ENCODE measurements around the gene SAMD11.
A peak's percentile ranks its signal among the peaks of the same experiment; 100 is the strongest.
"Not testable (repeated sequence)": the region's sequence is repeated elsewhere in the genome, so short reads cannot be mapped to it uniquely, and the experiment has no call there.

Gene SAMD11

DNA sequence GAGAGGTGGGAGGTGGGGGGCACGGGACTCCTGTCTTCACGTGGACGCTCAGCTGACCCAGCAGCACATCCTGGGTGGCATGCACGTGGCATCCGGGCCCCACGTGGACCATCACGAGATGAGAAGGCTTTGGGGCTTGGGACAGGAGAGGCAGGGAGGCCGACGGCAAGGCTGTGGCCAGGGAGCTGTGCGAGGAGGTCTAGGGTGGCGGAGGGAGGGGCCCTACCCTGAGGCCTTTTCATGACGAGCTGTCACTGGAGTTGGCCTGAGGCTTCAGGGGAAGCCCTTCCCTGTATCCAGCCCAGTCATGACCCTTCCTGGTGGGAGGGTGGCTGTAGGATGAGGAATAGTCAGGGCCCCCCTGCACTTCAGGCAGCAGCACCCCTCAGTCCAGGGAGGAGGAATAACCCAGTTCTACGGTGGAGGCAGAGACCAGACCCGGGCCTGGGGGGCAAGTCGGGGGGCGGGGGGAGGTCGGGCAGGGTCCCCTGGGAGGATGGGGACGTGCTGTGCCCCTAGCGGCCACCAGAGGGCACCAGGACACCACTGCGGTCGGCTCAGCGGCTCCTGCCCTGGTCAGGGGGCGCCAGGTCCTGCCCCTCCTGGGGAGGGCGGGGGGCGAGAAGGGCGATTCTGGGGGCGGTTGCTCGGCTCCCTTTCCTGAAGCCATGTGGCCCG lies 60.2 kb downstream of the SAMD11 start:
- H3K4me3 Mint-ChIP-seq: no peak overlapping the region
- H3K27ac Mint-ChIP-seq: no peak overlapping the region
- H3K36me3 Mint-ChIP-seq (ENCODE audit: low read depth): no peaks in the 10 kb centered on the region
- H3K4me1 Mint-ChIP-seq: no peaks in the 10 kb centered on the region
- H3K27me3 Mint-ChIP-seq: peaks cover 27% of the 10 kb centered on the region
- ATAC-seq (peak; percentile 50), DNase-seq (peak; percentile 78)
- no peaks in the 10 kb centered on the region for H3K9me3 Mint-ChIP-seq

DNA sequence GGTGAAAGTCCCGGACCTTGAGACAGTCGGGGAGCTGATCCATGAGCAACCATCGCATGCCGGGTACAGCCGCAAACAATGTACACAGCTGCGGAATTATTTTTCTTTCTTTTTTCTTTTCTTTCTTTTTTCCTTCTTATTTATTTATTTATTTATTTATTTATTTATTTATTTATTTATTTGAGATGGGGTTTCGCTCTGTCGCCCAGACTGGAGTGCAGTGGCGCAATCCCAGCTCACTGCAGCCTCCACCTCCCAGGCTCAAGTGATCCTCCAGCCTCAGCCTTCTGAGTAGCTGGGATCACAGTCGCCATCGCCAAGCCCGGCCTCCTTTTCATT lies 60.7 kb downstream of the SAMD11 start:
- Mint-ChIP-seq H3K36me3 (ENCODE audit: low read depth) (no peaks in the 10 kb centered on the region), H3K9me3 (no peaks in the 10 kb centered on the region), H3K27ac (no peak overlapping the region), H3K27me3 (peaks cover 33% of the 10 kb centered on the region), H3K4me1 (no peaks in the 10 kb centered on the region), H3K4me3 (no peak overlapping the region)
- ATAC-seq (no peak), DNase-seq (no peak)

DNA sequence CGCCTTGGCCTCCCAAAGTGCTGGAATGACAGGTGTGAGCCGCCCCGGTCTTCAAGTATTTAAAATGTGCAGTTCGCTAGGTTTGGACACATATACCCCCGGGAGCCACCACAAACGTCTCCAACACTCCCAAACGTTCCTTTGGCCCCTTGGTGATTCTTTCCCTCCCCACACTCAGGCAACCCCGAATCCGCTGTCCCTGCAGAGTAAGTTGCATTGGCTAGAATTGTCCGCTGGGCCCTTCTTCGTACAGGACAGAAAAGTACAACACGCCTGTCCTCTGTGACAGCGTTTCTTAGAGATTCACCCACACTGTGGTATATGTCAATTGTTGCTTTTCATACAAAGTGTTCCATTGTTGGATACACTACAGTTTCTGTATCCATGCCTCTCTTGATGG lies 61.4 kb downstream of the SAMD11 start:
- Mint-ChIP-seq H3K36me3 (ENCODE audit: low read depth) (no peaks in the 10 kb centered on the region), H3K9me3 (no peaks in the 10 kb centered on the region), H3K4me3 (no peak overlapping the region), H3K4me1 (no peaks in the 10 kb centered on the region), H3K27ac (no peak overlapping the region), H3K27me3 (peaks cover 37% of the 10 kb centered on the region)
- no peak for DNase-seq
- ATAC-seq: no peak

DNA sequence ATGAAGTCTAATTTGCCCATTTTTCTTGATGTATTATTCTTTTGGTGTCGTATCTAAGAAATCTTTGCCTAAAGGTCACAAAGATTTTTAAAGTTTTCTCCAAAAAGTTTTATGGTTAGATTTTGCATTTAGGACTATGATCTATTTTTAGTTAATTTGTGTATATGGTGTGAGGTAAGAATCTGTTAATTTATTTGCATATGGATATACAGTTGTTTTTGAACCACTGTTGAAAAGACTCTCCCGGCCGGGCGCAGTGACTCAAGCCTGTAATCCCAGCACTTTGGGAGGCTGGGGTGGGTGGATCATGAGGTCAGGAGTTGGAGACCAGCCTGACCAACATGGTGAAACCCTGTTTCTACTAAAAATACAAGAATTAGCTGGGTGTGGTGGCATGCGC lies 64.3 kb downstream of the SAMD11 start:
- not testable (repeated sequence) for ATAC-seq; DNase-seq; H3K27ac Mint-ChIP-seq; H3K36me3 Mint-ChIP-seq (ENCODE audit: low read depth); H3K9me3 Mint-ChIP-seq; H3K4me3 Mint-ChIP-seq
- H3K4me1 Mint-ChIP-seq: peaks cover 16% of the 10 kb centered on the region
- peaks cover 39% of the 10 kb centered on the region for H3K27me3 Mint-ChIP-seq

DNA sequence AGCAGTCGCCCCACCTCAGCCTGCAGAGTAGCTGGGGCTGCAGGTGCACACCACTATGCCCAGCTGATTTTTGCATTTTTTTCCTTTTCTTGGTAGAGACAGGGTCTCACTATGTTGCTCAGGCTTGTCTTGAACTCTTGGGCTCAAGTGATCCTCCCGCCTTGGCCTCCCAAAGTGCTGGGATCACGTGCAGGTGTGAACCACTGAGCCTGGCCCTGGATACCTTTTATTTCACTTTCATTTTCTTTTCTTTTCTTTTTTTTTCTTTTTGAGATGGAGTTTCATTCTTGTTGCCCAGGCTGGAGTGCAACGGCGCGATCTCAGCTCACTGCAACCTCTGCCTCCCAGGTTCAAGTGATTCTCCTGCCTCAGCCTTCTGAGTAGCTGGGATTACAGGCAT lies 67.6 kb downstream of the SAMD11 start:
- H3K4me3 Mint-ChIP-seq; ATAC-seq; DNase-seq; H3K36me3 Mint-ChIP-seq (ENCODE audit: low read depth); H3K27ac Mint-ChIP-seq; H3K9me3 Mint-ChIP-seq: not testable (repeated sequence)
- Mint-ChIP-seq H3K27me3 (peaks cover 42% of the 10 kb centered on the region), H3K4me1 (peaks cover 23% of the 10 kb centered on the region)

DNA sequence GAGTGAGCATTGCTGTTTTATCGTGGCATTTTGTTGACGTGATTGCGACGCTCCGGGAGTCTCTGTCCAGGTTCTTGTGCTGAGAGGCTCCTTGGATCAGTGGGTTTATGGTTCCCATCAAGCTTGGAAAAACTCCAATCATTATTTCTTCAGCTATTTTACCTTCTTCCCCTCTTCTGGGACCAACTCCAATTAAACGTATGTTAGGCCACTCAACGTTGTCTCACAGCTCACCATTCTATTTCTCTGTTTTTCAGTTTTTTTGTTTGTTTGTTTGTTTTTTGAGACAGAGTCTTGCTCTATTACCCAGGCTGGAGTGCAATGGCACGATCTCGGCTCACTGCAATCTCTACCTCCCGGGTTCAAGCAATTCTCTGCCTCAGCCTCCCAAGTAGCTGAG lies 68.2 kb downstream of the SAMD11 start:
- ATAC-seq (no peak), DNase-seq (no peak)
- H3K36me3 Mint-ChIP-seq (ENCODE audit: low read depth): no peaks in the 10 kb centered on the region
- H3K27me3 Mint-ChIP-seq: peaks cover 39% of the 10 kb centered on the region
- no peak overlapping the region for H3K4me3 Mint-ChIP-seq
- no peak overlapping the region for H3K27ac Mint-ChIP-seq
- no peaks in the 10 kb centered on the region for H3K9me3 Mint-ChIP-seq
- H3K4me1 Mint-ChIP-seq: peaks cover 23% of the 10 kb centered on the region

DNA sequence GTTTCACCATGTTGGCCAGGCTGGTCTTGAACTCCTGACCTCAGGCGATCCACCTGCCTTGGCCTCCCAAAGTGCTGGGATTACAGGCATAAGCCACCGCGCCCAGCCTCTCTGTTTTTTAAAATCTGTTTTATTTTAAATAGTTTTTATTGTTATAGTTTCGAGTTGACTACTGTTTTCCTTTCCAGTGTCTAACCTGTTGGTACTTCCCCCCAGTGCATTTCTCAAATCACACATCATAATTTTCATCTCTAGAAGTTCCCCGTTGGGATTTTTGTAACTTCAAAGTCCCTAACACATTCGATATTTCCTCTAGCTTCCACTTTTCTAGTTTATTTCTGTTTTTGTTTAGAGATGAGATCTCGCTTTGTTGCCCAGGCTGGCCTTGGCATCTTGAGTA lies 68.6 kb downstream of the SAMD11 start:
- H3K9me3 Mint-ChIP-seq: no peaks in the 10 kb centered on the region
- H3K27ac Mint-ChIP-seq: no peak overlapping the region
- no peak for DNase-seq
- no peaks in the 10 kb centered on the region for H3K36me3 Mint-ChIP-seq (ENCODE audit: low read depth)
- peak; percentile 22 for ATAC-seq
- H3K4me3 Mint-ChIP-seq: no peak overlapping the region
- H3K27me3 Mint-ChIP-seq: peaks cover 44% of the 10 kb centered on the region
- H3K4me1 Mint-ChIP-seq: peaks cover 27% of the 10 kb centered on the region

DNA sequence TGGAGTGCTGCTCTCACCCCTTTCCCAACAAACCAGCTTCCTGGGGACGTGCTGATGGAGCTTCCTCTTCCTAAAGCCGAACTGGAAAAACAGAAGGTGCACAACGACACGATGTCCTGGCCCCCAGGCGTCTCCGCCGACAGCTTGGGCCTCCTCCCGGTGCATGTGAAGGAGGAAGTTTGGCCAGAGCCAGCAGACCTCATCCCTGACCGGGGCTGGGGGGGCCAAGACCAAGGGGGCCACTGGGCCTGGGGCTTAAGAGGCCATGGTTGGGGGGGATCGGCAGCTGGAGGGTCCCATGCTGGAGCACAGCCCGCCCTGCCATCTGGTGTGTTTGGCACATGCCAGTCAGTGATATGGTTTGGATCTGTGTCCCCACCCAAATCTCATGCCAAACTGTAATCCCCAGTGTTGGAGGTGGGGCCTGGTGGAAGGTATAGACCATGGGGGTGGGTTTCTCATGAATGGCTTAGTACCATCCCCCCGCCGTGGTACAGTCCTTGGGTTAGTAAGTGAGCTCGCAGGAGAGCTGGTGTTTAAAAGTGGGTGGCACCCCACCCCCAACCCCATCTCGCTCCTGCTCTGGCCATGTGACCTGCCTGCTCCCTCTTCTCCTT lies 69.8 kb downstream of the SAMD11 start:
- Mint-ChIP-seq H3K36me3 (ENCODE audit: low read depth) (no peaks in the 10 kb centered on the region), H3K27ac (no peak overlapping the region), H3K4me3 (no peak overlapping the region), H3K4me1 (peaks cover 27% of the 10 kb centered on the region), H3K9me3 (no peaks in the 10 kb centered on the region), H3K27me3 (peaks cover 41% of the 10 kb centered on the region)
- no peak for ATAC-seq
- no peak for DNase-seq

Measured in activated naive CD8-positive, alpha-beta T cell treated with anti-CD3 and anti-CD28 coated beads, Interleukin-2, amount 50 U/mL, for 24 hours (primary cell).